Breast epithelium (tissue), 4 donors: ENCODE measurements around the gene NFATC3. TPM values are rescaled to one million over a fixed set of nuclear protein-coding genes. Genes with fewer than 3 reads are reported as not detected.
A peak's percentile ranks its signal among the peaks of the same experiment; 100 is the strongest.

Source experiments
- DNase-seq, 2 donors: peaks; one replicate each; pipeline ENCODE4 v3.0.0-alpha.2; 2019; ENCODE audit warnings: low spot score in 2 of 2
- H3K27ac ChIP-seq, 2 donors: fragments of 200-600 bp; sonication (generic) in 1 of 2; one replicate each; pipeline ENCODE4 v1.5.1; 2016 to 2019; ENCODE audit warnings: mild to moderate bottlenecking in 1 of 2
- H3K27me3 ChIP-seq, 2 donors: fragments of 200-600 bp; sonication (generic) in 1 of 2; one replicate each; pipeline versions ENCODE4 v1.5.1 to v1.6.0; 2017 to 2019; ENCODE audit warnings: control low read depth in 1 of 2, mild to moderate bottlenecking in 1 of 2
- H3K36me3 ChIP-seq: fragments of 200-600 bp; one replicate; pipeline ENCODE4 v1.5.1; 2019
- H3K4me1 ChIP-seq, 2 donors: fragments of 200-600 bp; sonication (generic); one replicate each; pipeline ENCODE4 v1.5.1; 2016 to 2019; ENCODE audit warnings: control low read depth in 1 of 2
- H3K4me3 ChIP-seq, 3 donors: fragments of 200-600 bp; sonication (generic); 1 replicate in 2 of 3; 2 replicates in 1 of 3; pipeline ENCODE4 v1.5.1; 2016 to 2019; ENCODE audit warnings: mild to moderate bottlenecking in 3 of 3, moderate library complexity in 2 of 3
- H3K9me3 ChIP-seq, 2 donors: fragments of 200-600 bp; sonication (generic) in 1 of 2; one replicate each; pipeline ENCODE4 v1.5.1; 2016 to 2019; ENCODE audit warnings: control low read depth in 1 of 2
- POLR2A ChIP-seq: fragments of 450-650 bp; IDR thresholded peaks from one replicate; pipeline ENCODE4 v1.6.1; 2016; ENCODE audit warnings: antibody characterized with exemption, mild to moderate bottlenecking, moderate library complexity
- POLR2AphosphoS5 ChIP-seq, 3 donors: sonication (generic); formaldehyde crosslinking; IDR thresholded peaks; one replicate each; pipeline ENCODE4 v1.6.1; 2017; ENCODE audit warnings: antibody characterized with exemption in 3 of 3
- intact Hi-C: fragments of 100-400 bp; cut with DNase I; formaldehyde crosslinking; loops from one replicate; pipeline ENCODE4 v1.15.1; 2023; ENCODE audit warnings: low total_unique reads
- total RNA-seq, 3 donors: library from RNA; depleted of rRNA; stranded (reverse); fragments of >200 nt; gene quantifications; one replicate each; pipeline ENCODE4 v1.1.0, GENCODE V29; 2016
- TF ChIP-seq, protein P1 (sequence below), 3 donors: fragments of 450-650 bp; IDR thresholded peaks; one replicate each; pipeline ENCODE4 v1.5.1; 2016 to 2017; ENCODE audit warnings: antibody characterized with exemption in 3 of 3, mild to moderate bottlenecking in 3 of 3, moderate library complexity in 3 of 3

Gene NFATC3
- total RNA-seq, 3 donors from 2014 or later, result 52.0 to 64.2 (median 60.6) TPM

DNA sequence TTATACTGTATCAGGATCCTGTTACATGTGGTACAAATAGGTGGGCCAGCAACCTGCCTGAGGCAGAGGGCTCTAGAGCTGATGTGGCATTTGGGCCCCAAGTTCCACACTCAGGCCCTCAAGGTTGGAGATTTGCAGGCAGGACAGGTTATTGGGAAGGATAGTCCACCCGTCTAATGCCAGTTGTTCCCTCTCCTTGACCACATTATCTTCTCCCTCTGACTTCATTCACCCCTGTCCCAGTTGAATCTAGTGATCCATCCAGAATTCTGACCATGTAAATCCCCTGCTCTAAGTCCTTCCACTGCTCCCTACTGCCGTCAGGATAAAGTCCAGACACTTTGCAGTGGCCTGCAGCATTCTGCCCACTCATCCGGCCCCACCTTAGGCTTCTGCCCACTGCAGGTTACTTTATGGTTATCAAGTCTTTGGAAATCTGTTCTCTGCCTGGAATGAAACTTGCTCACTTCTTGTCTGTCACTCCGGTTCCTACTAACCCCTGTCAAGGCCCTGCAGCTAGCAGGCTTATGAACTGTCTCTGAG is 1.9 kb upstream of the NFATC3 start:
- intact Hi-C loops, result loop anchor here (10.0 kb wide), 1 partner anchor 151 kb away; the partner anchor contains the start of gene ESRP2

DNA sequence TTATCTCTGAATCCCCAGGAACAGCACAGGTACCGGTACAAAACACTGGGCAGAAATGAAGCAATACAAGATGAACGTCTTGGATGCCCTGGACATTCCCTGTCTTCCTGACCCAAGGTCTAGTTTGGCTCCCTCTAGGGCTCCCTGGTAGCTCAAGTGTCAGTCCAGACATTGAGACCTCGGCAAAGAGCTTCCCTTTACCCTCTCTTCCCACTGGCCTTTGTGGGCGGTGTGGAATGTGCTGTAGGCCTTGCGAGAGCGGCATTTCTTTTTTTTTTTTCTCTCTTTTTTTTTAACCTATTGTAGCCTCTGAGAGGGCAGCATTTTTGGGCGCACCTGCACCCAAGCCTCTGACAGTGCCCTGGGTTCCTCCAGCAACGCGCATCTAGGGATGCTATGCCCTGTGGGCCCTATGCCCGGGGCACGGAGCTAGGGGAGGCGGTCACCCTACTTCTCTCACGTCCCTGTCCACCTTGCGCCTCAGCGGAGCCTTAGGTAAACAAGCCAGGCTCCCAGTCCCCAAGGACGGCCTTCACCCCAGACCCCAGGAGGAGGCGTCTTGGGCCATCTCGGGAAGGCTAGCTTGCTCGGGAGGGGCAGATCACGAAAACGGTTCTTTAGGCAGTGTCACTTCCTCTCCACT is 1.2 kb upstream of the NFATC3 start:
- peaks cover 4 to 12% of the 10 kb centered on the region in 2 donors for H3K4me1 ChIP-seq
- peak in 1 of 2 donors; percentile 33 for DNase-seq
- peak overlapping the region; percentile 75 to 95 (median 91) for H3K4me3 ChIP-seq
- TF ChIP-seq POLR2A (no peak), POLR2AphosphoS5 (IDR thresholded peaks at IDR 0.05) (no peak)
- TF ChIP-seq, protein P1, sequence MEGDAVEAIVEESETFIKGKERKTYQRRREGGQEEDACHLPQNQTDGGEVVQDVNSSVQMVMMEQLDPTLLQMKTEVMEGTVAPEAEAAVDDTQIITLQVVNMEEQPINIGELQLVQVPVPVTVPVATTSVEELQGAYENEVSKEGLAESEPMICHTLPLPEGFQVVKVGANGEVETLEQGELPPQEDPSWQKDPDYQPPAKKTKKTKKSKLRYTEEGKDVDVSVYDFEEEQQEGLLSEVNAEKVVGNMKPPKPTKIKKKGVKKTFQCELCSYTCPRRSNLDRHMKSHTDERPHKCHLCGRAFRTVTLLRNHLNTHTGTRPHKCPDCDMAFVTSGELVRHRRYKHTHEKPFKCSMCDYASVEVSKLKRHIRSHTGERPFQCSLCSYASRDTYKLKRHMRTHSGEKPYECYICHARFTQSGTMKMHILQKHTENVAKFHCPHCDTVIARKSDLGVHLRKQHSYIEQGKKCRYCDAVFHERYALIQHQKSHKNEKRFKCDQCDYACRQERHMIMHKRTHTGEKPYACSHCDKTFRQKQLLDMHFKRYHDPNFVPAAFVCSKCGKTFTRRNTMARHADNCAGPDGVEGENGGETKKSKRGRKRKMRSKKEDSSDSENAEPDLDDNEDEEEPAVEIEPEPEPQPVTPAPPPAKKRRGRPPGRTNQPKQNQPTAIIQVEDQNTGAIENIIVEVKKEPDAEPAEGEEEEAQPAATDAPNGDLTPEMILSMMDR (IDR thresholded peaks at IDR 0.05), result no peak
- no peaks in the 10 kb centered on the region for H3K27me3 ChIP-seq
- intact Hi-C loops, result loop anchor here (10.0 kb wide), 1 partner anchor 151 kb away; the partner anchor contains the start of gene ESRP2
- peak overlapping the region; percentile 94 to 99 for H3K27ac ChIP-seq
- H3K9me3 ChIP-seq, result no peaks in the 10 kb centered on the region
- H3K36me3 ChIP-seq, result no peaks in the 10 kb centered on the region

More for the DNA sequence above, 1.9 kb upstream of the NFATC3 start:
- no peaks in the 10 kb centered on the region for H3K36me3 ChIP-seq
- no peak for DNase-seq
- H3K9me3 ChIP-seq, result no peaks in the 10 kb centered on the region
- H3K27me3 ChIP-seq, result no peaks in the 10 kb centered on the region
- peak overlapping the region in 1 of 3 donors; percentile 95 for H3K4me3 ChIP-seq
- TF ChIP-seq POLR2A (no peak), POLR2AphosphoS5 (IDR thresholded peaks at IDR 0.05) (no peak)
- TF ChIP-seq, protein P1 (IDR thresholded peaks at IDR 0.05), result no peak
- peak overlapping the region; percentile 94 to 99 for H3K27ac ChIP-seq
- H3K4me1 ChIP-seq, result peaks cover 4 to 12% of the 10 kb centered on the region in 2 donors

DNA sequence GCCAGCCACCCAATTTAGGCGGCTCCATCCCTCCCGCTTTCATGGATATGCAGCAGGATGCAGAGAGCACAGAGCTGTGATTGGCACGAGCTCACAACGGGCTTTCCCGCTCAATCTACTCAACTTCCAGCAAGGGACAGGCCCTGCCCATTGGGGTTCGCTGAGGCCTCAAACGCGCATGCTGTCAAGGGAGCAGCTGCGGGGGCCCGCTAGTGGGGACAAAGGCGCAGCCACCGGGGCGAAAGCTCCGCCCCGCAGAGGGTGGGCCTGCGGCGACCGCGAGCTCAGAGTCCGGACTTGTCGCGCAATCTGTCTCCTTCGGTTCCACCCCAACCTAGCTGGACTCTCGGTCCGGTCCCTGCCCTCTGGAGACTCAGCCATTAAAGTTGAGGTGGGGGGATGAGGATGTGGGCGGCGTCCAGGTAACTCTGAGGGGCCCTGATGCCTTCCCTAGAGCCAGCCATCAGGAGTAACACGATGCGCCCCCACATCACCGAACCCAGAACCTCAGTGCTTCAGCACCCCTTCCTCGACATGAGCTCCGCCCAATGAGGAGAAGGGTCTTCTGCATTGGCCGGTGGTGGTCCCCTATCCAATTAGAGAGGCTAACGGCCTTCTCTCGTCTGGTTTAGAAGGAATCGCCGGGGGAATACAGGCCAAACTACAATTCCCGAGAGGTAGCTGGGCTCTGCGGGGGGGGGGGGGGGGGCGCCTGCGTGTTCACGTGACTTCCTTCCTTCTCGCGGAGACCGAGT is 489 bp upstream of the NFATC3 start:
- DNase-seq, result peak; percentile 80 to 84
- peak overlapping the region; percentile 75 to 95 (median 91) for H3K4me3 ChIP-seq
- H3K27me3 ChIP-seq, result no peaks in the 10 kb centered on the region
- no peaks in the 10 kb centered on the region for H3K9me3 ChIP-seq
- H3K27ac ChIP-seq, result peak overlapping the region; percentile 94 to 99
- no peaks in the 10 kb centered on the region for H3K36me3 ChIP-seq
- TF ChIP-seq POLR2AphosphoS5 (IDR thresholded peaks at IDR 0.05) (peak; percentile 55 to 73 (median 66)), POLR2A (peak; percentile 23)
- TF ChIP-seq, protein P1 (IDR thresholded peaks at IDR 0.05), result peak in 1 of 3 donors; percentile 35
- peaks cover 4 to 12% of the 10 kb centered on the region in 2 donors for H3K4me1 ChIP-seq
- intact Hi-C loops, result loop anchor here (10.0 kb wide), 1 partner anchor 150 kb away; the partner anchor contains the start of gene ESRP2

DNA sequence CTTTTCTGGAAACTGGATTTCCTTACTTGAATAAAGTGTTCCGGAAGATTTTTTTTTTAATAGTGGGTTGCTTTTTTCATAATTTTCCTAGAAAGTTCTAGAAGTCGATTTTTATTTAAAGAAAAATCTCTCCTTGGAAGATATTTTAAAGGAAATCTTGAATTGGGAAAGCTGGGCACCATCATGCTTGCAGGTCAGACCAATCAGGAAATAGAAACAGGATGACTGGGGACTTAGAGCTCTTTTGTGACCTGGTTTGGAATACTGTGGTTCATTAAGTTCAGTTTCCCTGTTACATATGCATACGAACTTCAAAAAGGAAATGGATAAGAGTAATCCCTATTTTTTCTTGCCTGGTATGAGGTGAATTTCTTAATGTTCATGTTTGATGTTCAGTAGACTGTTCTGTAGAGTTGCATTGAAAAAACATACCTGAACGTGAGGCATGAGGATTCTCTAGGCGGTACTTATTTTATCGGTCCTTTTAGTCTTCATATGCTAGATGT is 1.2 kb downstream of the NFATC3 start:
- H3K27me3 ChIP-seq, result no peaks in the 10 kb centered on the region
- peak overlapping the region; percentile 75 to 95 (median 91) for H3K4me3 ChIP-seq
- TF ChIP-seq, protein P1 (IDR thresholded peaks at IDR 0.05), result no peak
- TF ChIP-seq POLR2AphosphoS5 (IDR thresholded peaks at IDR 0.05), result no peak
- TF ChIP-seq POLR2A, result no peak
- peak overlapping the region in 1 of 2 donors; percentile 94 for H3K27ac ChIP-seq
- no peaks in the 10 kb centered on the region for H3K36me3 ChIP-seq
- no peaks in the 10 kb centered on the region for H3K9me3 ChIP-seq
- intact Hi-C loops, result loop anchor here (10.0 kb wide), 1 partner anchor 148 kb away; the partner anchor contains the start of gene ESRP2
- peaks cover 4 to 12% of the 10 kb centered on the region in 2 donors for H3K4me1 ChIP-seq
- DNase-seq, result no peak
